Activated T-cell treated with anti-CD3 and anti-CD28 coated beads for 4 hours (primary cell): ENCODE data around the gene HPS5.
"Not testable (repeated sequence)": the region's sequence is repeated elsewhere in the genome, so short reads cannot be mapped to it uniquely, and the experiment has no call there.

Experiments
- DNase-seq: peaks from one replicate; pipeline ENCODE4 v3.0.0-alpha.2; 2020

HPS5 gene

DNA sequence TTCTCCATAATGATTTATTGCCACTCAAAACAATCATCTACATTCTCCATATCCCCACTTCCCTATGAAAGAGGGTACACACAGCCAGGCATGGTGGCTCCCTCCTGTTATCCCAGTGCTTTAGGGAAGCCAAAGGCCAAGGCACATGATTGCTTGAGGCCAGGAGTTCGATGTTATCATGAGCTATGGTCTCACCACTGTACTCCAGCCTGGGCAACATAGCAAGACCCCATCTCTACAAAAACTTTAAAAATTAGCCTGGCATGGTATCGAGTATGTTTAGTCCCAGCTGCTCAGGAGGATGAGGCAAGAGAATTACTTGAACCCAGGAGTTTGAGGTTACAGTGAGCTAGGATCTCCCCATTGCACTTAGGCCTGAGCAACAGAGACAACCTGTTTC, 6.0 kb downstream of the HPS5 start:
- DNase-seq = no peak

DNA sequence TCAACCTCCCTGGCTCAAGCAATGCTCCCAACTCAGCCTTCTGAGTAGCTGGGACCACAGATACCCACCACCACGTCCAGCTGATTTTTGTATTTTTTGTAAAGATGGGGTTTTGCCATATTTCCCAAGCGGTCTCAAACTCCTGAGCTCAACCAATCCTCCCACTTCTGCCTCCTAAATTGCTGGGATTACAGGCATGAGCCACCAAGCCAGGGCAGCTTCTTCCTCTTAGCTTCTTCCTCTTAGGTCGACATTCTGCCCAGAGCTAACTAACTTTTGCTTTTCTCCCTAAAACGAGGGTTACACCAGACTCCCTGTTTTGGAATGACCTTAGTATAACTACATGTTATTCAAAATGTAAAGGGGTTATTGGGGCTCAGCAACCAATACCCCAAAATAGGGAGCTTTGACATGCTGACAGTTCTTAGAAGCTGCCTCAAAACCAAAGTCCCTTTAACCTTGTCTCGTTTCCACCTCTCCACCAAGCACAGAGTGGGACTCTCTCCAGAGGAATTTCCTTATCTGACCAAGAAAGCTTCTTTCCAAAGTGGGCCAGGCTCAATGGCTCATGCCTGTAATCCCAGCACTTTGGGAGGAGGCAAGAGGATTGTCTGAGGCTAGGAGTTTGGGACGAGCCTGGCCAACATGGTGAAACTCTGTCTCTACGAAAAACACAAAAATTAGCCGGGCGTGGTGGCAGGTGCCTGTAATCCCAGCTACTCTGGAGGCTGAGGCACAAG, 7.0 kb downstream of the HPS5 start:
- no peak for DNase-seq

DNA sequence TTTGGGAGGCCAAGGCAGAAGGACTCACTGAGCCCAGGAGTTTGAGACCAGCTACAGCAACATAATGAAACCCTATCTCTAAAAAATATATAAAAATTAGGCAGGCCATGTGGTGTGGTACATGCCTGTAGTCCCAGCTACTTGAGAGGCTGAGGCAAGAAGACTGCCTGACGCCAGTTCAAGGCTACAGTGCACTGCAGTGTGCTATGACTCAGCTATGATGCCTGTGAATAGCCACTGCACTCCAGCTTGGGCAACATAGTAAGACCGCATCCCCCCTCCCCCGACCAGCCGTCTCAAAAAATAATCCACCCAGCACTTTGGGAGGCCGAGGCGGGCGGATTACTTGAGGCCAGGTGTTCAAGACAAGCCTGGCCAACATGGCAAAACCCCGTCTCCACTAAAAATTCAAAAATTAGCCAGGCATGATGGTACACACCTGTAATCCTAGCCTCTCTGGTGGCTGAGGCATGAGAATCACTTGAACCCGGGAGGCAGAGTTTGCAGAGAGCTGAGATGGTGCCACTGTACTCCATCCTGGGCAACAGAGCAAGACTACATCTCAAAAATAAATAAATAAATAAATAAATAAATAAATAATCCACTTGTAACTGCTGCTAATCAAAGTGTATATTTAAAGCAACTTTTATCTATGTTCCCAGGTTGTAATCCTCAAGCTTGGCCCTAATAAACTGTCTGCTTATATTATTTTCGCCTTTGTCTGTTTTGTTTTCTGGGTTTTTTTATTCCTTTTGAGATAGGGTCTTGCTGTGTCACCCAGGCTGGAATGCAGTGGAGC, 7.8 kb downstream of the HPS5 start:
- no peak for DNase-seq

DNA sequence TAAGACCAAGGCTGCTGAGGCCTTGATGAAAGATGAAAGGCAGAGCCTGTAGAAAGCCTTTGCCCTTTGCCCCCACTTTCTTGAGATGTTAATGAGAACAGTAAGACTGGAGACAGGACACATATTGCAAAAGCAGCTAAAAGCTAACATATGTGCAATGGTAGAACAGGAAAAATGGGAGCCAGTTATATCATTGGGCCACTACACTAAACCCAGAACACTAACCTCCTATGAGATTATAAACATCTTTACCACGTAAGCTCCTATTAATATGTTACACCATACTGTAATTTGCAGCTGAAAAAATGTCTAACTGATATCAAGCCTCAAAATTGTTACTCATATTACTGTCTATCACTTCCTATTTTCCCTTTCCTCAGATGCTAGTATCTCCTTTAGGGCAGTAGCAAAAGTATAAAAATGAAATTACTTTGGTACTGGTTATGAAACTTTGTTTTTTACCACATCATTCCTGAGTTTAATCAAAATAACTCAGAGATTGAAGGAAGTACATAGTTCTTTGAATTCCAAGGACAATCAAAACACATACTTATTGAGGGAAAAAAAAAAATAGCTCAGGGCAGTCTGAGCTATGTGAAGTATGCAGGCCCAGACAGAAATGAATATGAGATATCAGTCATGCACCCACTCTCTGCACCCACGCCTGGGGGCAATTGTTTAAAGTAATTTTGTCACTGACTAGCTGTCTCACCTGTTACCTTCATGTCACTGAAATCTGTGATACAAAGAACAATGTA, 9.1 kb downstream of the HPS5 start:
- no peak for DNase-seq

DNA sequence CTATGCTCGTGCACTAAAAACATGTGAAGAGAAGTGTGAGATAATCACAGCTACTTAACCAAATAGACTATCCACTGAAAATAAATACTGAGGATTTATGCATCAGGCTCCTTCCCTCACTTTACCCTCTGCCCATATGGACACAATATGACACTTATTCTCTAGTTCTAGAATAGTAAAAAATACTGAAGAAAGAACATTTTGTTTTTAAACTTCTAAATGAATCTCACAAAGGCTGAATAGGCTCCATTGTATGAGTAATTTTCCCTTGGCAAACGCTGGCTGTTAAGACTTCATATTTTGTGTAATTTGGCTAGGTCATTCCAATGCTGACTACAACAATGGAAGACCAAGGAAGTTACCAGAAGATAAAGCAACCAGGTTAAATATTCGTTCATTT, 9.9 kb downstream of the HPS5 start:
- DNase-seq = no peak

DNA sequence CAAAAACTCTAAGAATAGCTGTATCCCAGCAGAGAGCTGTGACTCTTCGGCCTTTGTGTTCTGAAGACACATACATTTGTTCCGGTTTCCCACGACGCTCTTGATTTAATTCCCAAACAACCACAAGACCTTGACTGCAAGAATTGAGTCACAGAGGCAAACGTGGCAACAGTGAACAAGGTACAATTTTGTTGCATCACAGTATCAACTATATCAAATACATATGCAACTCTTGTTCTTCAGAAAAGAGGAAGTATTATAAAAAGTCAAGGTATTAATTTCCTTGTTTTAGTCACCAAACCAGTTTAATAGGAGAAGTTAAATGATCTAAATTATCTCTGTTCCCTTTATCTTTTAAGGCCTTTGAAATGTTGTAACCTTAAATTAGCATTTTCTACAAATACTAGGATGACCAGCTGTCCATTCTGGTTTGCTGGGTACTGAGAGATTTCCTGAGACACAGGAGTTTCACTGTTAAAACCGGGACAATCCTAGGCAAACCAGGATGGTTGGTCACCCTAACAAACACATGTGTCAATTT, 11.1 kb downstream of the HPS5 start:
- DNase-seq = no peak

DNA sequence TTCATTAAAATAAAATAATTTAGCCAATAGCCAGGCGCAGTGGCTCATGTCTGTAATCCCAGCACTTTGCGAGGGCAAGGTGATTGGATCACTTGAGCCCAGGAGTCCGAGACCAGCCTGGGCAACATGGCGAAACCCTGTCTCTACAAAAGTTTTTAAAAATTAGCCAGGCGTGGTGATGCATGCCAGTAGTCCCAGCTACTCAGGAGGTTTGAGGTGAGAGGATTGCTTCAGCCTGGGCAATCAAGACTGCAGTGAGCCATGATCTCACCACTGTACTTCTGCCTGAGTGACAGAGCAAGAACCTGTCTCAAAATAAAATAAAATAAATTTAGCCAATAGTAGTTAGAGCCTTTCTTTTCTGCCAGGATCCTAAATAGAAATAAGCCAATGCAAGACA, 12.2 kb downstream of the HPS5 start:
- DNase-seq = no peak

DNA sequence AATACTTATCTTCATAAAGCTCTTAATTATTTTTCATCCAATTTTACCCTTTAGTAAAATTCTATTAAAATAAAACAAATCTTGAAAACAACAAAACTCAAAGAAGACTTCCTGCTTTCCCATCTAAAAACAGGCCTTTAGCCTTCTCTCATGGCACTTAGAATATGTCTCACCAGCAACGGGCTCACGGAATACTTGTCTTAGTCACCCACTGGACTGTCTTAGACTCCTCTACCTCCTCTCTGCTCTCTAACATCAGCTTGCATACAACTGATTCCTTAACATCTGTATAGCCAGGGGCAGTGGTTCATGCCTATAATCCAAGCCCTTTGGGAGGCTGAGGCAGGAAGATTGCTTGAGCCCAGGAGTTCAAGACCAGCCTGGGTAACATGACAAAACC, 13.7 kb downstream of the HPS5 start:
- DNase-seq = no peak

DNA sequence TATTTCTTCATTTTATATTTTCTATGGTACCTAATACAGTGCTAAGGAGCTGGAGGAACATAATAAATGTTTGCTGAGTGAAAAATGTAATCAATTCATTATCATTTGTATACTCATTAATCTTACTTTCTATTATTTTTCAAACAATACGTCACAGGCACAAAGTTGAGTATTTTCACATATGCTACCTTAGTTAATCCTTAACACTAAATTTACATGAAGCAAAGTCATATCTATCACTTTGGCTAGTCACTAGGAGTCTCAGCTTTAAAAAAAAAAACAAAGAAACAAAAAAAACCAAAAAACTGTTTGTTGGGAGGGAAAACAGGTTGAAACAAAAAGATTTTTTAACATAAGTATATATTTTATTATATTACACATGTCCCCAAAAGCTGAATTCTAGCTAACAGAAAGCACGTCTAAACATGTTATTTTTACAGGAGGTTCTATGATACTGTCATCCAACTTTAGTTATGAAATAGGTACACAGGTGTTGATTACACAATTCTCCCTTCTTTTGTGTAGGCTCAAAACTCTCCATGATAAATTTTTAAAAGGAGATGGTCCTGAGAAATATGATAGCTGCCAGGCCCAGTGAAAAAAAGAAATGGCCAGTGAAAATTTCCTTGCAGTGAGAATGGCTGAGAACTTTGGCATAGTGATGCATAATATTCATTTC, 14.3 kb downstream of the HPS5 start:
- DNase-seq = no peak

DNA sequence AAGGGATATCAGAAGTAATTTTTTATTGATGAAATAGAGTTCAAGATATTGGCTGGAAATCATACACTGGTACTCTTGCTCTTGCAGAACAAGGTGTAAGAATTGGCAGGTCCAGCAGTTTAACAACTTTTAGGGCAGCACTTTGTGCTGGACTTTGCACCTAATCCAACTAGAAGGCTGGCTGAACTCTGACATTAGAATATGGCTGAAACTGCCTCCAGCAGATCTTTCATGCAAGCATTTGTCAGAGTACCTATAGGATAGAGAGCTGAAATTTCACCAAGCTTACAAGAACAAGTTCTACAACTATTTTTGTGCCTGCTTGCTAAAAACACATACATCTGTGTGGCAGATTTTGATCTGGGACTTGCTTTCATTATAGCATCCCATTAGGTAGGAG, 17.2 kb downstream of the HPS5 start:
- no peak for DNase-seq

DNA sequence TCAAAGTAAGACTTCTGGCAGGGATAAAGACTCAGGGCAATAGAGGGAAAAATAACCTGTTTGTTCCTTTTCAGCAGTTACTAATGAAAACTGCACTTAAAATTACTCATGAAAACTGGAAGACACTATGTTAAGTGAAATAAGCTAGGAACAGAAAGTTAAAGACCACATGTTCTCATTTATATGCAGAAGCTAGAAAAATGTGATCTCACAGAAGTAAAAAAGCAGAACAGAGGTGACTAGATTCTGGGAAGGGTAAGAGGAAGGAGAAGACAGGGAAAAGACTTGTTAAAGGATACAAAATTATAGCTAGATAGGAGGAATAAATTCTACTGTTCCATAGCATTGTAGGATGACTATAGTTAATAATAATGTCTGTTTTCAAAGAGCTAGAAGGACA, 22.2 kb downstream of the HPS5 start:
- DNase-seq = no peak

DNA sequence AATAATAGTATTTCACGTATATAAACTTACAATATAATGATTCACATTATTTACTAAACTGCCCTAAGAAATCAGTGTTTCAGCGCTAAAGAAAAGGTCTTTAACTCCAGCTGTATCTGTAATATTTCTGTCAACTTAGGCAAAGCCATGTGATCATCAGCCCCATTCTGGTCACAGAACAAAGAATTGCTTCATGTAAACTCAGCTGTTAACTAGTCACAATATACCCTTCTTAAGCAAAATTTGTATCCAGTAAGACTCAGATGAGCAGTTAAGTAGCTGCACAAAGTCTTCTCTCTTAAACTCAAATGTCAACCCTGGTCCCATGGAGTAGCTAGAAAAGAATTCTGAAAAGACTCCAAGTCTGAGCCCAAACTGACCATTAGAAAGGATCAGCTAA, 26.6 kb downstream of the HPS5 start:
- DNase-seq = no peak

DNA sequence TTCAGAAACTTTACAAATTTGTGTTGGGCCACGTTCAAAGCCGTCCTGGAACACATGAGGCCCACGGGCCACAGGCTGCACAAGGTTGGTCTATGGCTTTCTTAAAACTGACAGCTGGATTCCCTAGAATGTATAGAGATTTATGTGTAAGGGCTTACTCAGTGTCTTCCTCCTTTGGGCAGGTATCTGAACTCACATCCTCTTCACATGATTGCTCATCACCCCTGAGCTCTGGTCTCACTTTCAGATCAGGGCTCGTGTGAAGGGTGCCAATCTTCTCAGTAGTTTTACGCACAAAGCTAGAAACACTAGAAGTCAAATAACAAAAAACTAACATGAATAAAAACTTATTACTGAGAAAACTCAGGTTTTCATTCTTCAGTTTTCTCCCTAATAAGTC, 27.1 kb downstream of the HPS5 start:
- DNase-seq = no peak

DNA sequence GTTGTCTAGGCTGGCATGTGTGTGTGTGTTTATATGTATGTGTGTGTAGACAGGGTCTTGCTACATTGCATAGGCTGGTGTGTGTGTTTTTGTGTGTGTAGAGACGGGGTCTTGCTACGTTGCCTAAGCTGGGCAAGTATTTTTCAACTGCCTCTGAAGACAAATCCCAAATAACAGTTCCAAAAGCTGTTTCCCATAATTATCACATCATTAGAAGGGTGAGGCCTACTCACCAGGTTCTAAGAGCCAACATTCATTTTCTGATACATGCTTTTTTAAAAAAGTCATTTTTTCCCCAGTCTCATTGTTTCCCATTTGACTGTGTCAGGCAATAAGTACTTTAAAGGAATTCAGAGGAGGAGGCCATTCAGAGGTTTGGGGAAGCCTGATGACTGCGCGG, 33.0 kb downstream of the HPS5 start:
- no peak for DNase-seq

DNA sequence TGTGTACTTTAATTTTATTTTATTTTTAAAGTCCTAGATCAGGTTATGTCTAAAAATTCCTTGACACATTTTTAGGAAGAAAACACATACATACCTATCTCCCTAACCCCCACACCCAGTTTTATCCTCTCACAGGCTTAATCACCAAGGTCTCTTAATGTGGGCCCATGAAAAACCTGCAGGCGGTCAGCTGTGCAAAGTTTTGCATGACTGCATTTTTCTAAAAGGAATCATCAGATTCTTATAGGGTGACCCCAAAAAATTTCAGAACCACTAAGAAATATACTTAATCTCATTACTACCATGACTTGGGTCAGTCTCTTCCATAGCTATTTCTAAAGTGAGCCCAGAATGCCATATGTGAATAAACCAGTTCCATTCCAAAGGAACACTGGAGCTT, 36.1 kb downstream of the HPS5 start:
- no peak for DNase-seq

DNA sequence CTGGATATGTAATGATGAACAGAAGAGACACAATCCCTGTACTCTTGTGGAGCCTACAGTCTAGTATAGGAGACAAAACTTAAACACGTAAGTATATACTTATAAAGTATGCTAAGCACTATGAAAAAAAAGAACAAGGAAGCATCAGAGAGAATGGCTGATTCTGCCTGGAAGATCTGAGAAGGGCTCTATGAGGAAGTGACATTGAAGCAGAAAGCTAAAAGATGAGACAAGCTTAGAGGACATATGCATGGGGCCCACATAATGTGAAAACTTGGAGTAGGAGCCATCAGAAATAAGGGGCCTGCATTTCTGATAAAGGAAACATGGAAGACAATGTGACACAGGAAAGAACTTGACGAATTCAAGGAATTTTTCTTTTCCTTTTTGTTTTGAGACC, 39.3 kb downstream of the HPS5 start:
- DNase-seq = no peak

DNA sequence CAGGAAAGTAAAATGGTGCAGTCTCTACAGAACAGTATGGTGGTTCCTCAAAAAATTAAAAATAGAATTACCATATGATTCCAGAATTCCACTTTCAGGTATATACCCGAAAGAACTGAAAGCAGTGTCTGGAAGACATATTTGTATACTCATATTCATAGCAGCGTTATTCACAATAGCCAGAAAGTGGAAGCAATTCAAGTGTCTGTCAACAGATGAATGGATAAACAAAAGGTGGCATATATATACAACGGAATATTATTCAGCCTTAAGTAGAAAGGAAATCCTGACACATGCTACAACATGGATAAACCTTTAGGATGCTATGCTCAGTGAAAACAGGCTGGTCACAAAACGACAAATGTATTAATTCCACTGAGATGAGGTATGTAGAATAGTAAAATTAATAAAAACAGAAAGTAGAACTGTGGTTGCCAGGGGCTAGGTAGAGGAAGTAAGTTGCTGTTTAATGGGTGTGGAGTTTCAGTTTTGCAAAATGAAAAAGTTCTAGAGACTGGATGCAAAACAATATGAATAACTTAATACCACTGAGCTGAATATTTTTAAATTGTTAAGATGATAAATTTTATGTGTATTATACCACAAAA, 41.4 kb downstream of the HPS5 start:
- no peak for DNase-seq

DNA sequence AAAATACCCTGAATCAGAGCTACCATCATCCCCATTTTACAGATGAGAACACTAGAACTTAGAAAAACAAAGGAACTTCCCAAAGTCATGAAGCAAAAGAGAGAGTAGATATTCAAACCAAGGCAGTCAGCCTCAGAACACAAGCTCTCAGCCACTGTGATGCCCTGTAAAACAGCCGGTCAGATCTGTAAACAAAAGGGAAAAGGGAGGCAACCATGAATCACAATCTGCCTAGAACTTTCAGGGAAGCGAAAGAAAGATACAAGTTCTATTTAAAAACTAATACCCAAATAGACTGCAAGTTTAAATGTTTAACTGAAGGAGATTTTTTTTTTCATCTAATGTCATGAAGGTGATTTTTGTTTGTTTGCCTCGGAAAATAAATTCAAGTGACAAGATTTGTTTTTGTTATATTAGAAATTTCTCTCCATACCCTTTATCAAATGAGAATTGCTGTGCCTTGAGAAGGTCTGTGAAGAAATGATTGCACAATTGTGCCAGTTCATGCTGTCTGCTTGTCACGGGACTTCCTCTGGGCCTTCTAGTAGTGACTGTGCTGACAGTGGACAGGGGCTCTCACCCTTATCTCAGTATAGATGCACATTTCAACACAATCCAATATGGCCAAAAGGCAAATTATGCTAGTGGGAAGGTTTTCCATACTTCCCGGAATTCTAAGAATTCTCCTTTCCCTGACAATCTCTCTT, 44.2 kb downstream of the HPS5 start:
- DNase-seq = no peak

DNA sequence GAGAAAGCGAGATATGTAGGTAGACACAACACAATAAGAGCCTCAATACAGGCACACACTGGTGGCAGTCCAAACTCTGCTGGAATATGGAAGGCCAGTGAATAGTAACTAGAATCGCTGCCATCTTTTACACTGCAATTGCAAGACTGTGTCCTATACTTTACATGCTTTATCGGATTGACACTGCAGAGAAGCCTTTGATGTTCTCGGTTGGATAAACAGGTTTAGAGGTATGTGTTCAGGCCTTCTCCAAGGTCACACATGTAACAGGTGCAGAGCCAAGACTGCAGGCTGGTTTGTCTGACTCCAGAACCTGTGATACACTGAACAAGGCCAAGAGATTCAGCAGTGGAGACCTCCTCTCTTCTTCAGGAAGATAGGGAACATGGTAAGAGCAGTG, 50.7 kb downstream of the HPS5 start:
- DNase-seq = no peak

DNA sequence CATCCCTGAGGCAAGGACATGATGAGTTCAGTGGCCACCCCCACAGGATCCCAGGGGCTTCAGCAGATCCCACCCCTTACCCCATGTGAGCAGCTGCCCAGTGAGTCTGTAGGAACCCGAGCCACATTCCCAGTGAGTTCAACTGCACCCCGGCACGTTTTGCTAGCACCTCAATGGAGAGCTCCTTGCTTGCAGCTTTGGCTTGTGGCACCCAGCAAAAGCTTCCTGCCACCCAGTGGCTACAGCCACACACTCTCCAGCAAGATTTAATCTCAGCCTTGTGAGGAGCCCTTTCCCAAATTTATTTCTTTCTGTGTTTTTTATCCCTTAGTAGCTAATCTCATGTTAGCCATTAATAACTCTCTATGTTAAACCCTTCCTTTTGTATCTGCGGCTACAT, 51.8 kb downstream of the HPS5 start:
- DNase-seq = no peak

DNA sequence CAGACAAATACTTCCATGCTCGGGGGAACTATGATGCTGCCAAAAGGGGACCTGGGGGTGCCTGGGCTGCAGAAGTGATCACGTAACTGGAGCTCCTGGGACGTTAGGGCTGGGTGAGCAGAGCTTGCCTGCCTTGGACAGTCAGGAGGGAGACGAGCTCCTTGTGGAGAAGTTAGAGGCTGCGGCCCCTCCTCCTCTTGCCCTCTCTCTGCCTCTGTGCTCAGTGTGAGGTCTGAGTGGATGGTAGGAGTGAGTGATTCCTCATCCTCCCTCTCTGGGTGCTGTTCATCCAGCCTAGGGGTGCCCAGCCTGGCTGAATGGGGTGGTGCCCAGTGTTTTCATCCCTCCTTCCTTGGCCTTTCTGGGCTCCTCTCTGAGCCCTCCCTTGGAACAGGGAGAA, 52.7 kb downstream of the HPS5 start:
- DNase-seq = not testable (repeated sequence)
